ENCODE measurements around the gene C1QB.

C1QB gene

GRCh38 chr1:22680726-22681125 is 27.7 kb downstream of the C1QB start:
- H3K27ac ChIP-seq (ENCODE audit: low read length): no peak overlapping the region
- no peaks in the 10 kb centered on the region for H3K9me3 ChIP-seq (ENCODE audit: control insufficient read depth in 2 of 2, low read length in 2 of 2)
- H3K9ac ChIP-seq (ENCODE audit: low read length in 2 of 2): no peak overlapping the region
- H3K4me3 ChIP-seq (ENCODE audit: low read length in 2 of 2): no peak overlapping the region
- H3K36me3 ChIP-seq (ENCODE audit: control insufficient read depth in 2 of 2, insufficient read depth in 2 of 2, low read length in 2 of 2): no peaks in the 10 kb centered on the region
- peaks cover 2% of the 10 kb centered on the region for H3K4me1 ChIP-seq (ENCODE audit: control insufficient read depth, insufficient read depth, low read length)
- peaks cover 6 to 18% of the 10 kb centered on the region in 2 donors for H3K27me3 ChIP-seq (ENCODE audit: control insufficient read depth in 1 of 2, insufficient read depth in 2 of 2, low read length in 2 of 2)

- Histone ChIP-seq H3K9me3 (ENCODE audit: control insufficient read depth in 2 of 2, low read length in 2 of 2) (no peaks in the 10 kb centered on the region), H3K27ac (ENCODE audit: low read length) (no peak overlapping the region), H3K27me3 (ENCODE audit: control insufficient read depth in 1 of 2, insufficient read depth in 2 of 2, low read length in 2 of 2) (peaks cover 5 to 18% of the 10 kb centered on the region in 2 donors), H3K4me3 (ENCODE audit: low read length in 2 of 2) (no peak overlapping the region), H3K4me1 (ENCODE audit: control insufficient read depth, insufficient read depth, low read length) (peaks cover 2% of the 10 kb centered on the region), H3K36me3 (ENCODE audit: control insufficient read depth in 2 of 2, insufficient read depth in 2 of 2, low read length in 2 of 2) (no peaks in the 10 kb centered on the region), H3K9ac (ENCODE audit: low read length in 2 of 2) (no peak overlapping the region)
These were observed 28.7 kb downstream of the C1QB start for GRCh38 chr1:22681556-22682276.

GRCh38 chr1:22683547-22683946 is 30.5 kb downstream of the C1QB start:
- Histone ChIP-seq H3K36me3 (ENCODE audit: control insufficient read depth in 2 of 2, insufficient read depth in 2 of 2, low read length in 2 of 2) (no peaks in the 10 kb centered on the region), H3K4me3 (ENCODE audit: low read length in 2 of 2) (no peak overlapping the region), H3K4me1 (ENCODE audit: control insufficient read depth, insufficient read depth, low read length) (peaks cover 2% of the 10 kb centered on the region), H3K27me3 (ENCODE audit: control insufficient read depth in 1 of 2, insufficient read depth in 2 of 2, low read length in 2 of 2) (peaks cover 4 to 15% of the 10 kb centered on the region in 2 donors), H3K9ac (ENCODE audit: low read length in 2 of 2) (no peak overlapping the region), H3K9me3 (ENCODE audit: control insufficient read depth in 2 of 2, low read length in 2 of 2) (no peaks in the 10 kb centered on the region), H3K27ac (ENCODE audit: low read length) (no peak overlapping the region)

- Histone ChIP-seq H3K27me3 (ENCODE audit: control insufficient read depth in 1 of 2, insufficient read depth in 2 of 2, low read length in 2 of 2) (peaks cover 4 to 15% of the 10 kb centered on the region in 2 donors), H3K4me3 (ENCODE audit: low read length in 2 of 2) (no peak overlapping the region), H3K27ac (ENCODE audit: low read length) (no peak overlapping the region), H3K4me1 (ENCODE audit: control insufficient read depth, insufficient read depth, low read length) (peaks cover 2% of the 10 kb centered on the region), H3K36me3 (ENCODE audit: control insufficient read depth in 2 of 2, insufficient read depth in 2 of 2, low read length in 2 of 2) (no peaks in the 10 kb centered on the region), H3K9me3 (ENCODE audit: control insufficient read depth in 2 of 2, low read length in 2 of 2) (no peaks in the 10 kb centered on the region), H3K9ac (ENCODE audit: low read length in 2 of 2) (no peak overlapping the region)
These were observed 32.6 kb downstream of the C1QB start for GRCh38 chr1:22685591-22686059.

GRCh38 chr1:22687191-22687590 is 34.2 kb downstream of the C1QB start:
- H3K9ac ChIP-seq (ENCODE audit: low read length in 2 of 2): no peak overlapping the region
- H3K27me3 ChIP-seq (ENCODE audit: control insufficient read depth in 1 of 2, insufficient read depth in 2 of 2, low read length in 2 of 2): peaks cover 4 to 13% of the 10 kb centered on the region in 2 donors
- H3K9me3 ChIP-seq (ENCODE audit: control insufficient read depth in 2 of 2, low read length in 2 of 2): no peaks in the 10 kb centered on the region
- H3K36me3 ChIP-seq (ENCODE audit: control insufficient read depth in 2 of 2, insufficient read depth in 2 of 2, low read length in 2 of 2): no peaks in the 10 kb centered on the region
- peaks cover 2% of the 10 kb centered on the region for H3K4me1 ChIP-seq (ENCODE audit: control insufficient read depth, insufficient read depth, low read length)
- no peak overlapping the region for H3K4me3 ChIP-seq (ENCODE audit: low read length in 2 of 2)
- no peak overlapping the region for H3K27ac ChIP-seq (ENCODE audit: low read length)

- no peaks in the 10 kb centered on the region for H3K36me3 ChIP-seq (ENCODE audit: control insufficient read depth in 2 of 2, insufficient read depth in 2 of 2, low read length in 2 of 2)
- H3K9ac ChIP-seq (ENCODE audit: low read length in 2 of 2): no peak overlapping the region
- H3K4me1 ChIP-seq (ENCODE audit: control insufficient read depth, insufficient read depth, low read length): peaks cover 2% of the 10 kb centered on the region
- H3K27ac ChIP-seq (ENCODE audit: low read length): no peak overlapping the region
- peaks cover 4 to 13% of the 10 kb centered on the region in 2 donors for H3K27me3 ChIP-seq (ENCODE audit: control insufficient read depth in 1 of 2, insufficient read depth in 2 of 2, low read length in 2 of 2)
- H3K4me3 ChIP-seq (ENCODE audit: low read length in 2 of 2): no peak overlapping the region
- H3K9me3 ChIP-seq (ENCODE audit: control insufficient read depth in 2 of 2, low read length in 2 of 2): no peaks in the 10 kb centered on the region
These were observed 35.4 kb downstream of the C1QB start for GRCh38 chr1:22688466-22688865.

GRCh38 chr1:22689505-22689904 is 36.5 kb downstream of the C1QB start:
- H3K36me3 ChIP-seq (ENCODE audit: control insufficient read depth in 2 of 2, insufficient read depth in 2 of 2, low read length in 2 of 2): no peaks in the 10 kb centered on the region
- peaks cover 2% of the 10 kb centered on the region for H3K4me1 ChIP-seq (ENCODE audit: control insufficient read depth, insufficient read depth, low read length)
- H3K9me3 ChIP-seq (ENCODE audit: control insufficient read depth in 2 of 2, low read length in 2 of 2): no peaks in the 10 kb centered on the region
- no peak overlapping the region for H3K4me3 ChIP-seq (ENCODE audit: low read length in 2 of 2)
- peaks cover 4 to 12% of the 10 kb centered on the region in 2 donors for H3K27me3 ChIP-seq (ENCODE audit: control insufficient read depth in 1 of 2, insufficient read depth in 2 of 2, low read length in 2 of 2)
- H3K27ac ChIP-seq (ENCODE audit: low read length): no peak overlapping the region
- H3K9ac ChIP-seq (ENCODE audit: low read length in 2 of 2): no peak overlapping the region

- H3K27me3 ChIP-seq (ENCODE audit: control insufficient read depth in 1 of 2, insufficient read depth in 2 of 2, low read length in 2 of 2): peaks cover 4 to 5% of the 10 kb centered on the region in 2 donors
- no peak overlapping the region for H3K4me3 ChIP-seq (ENCODE audit: low read length in 2 of 2)
- H3K4me1 ChIP-seq (ENCODE audit: control insufficient read depth, insufficient read depth, low read length): no peaks in the 10 kb centered on the region
- H3K27ac ChIP-seq (ENCODE audit: low read length): no peak overlapping the region
- H3K36me3 ChIP-seq (ENCODE audit: control insufficient read depth in 2 of 2, insufficient read depth in 2 of 2, low read length in 2 of 2): no peaks in the 10 kb centered on the region
- H3K9ac ChIP-seq (ENCODE audit: low read length in 2 of 2): no peak overlapping the region
- H3K9me3 ChIP-seq (ENCODE audit: control insufficient read depth in 2 of 2, low read length in 2 of 2): no peaks in the 10 kb centered on the region
These were observed 38.2 kb downstream of the C1QB start for GRCh38 chr1:22691031-22691753.

GRCh38 chr1:22694172-22694571 is 41.1 kb downstream of the C1QB start:
- no peak overlapping the region for H3K9ac ChIP-seq (ENCODE audit: low read length in 2 of 2)

GRCh38 chr1:22696610-22697009 is 43.6 kb downstream of the C1QB start:
- no peaks in the 10 kb centered on the region for H3K4me1 ChIP-seq (ENCODE audit: control insufficient read depth, insufficient read depth, low read length)
- peaks cover 0 to 2% of the 10 kb centered on the region in 2 donors for H3K27me3 ChIP-seq (ENCODE audit: control insufficient read depth in 1 of 2, insufficient read depth in 2 of 2, low read length in 2 of 2)
- H3K27ac ChIP-seq (ENCODE audit: low read length): no peak overlapping the region
- no peak overlapping the region for H3K9ac ChIP-seq (ENCODE audit: low read length in 2 of 2)
- no peaks in the 10 kb centered on the region for H3K36me3 ChIP-seq (ENCODE audit: control insufficient read depth in 2 of 2, insufficient read depth in 2 of 2, low read length in 2 of 2)
- H3K9me3 ChIP-seq (ENCODE audit: control insufficient read depth in 2 of 2, low read length in 2 of 2): no peaks in the 10 kb centered on the region
- no peak overlapping the region for H3K4me3 ChIP-seq (ENCODE audit: low read length in 2 of 2)

More at GRCh38 chr1:22694172-22694571, 41.1 kb downstream of the C1QB start:
- H3K4me3 ChIP-seq (ENCODE audit: low read length in 2 of 2): no peak overlapping the region
- H3K27ac ChIP-seq (ENCODE audit: low read length): no peak overlapping the region
- no peaks in the 10 kb centered on the region for H3K36me3 ChIP-seq (ENCODE audit: control insufficient read depth in 2 of 2, insufficient read depth in 2 of 2, low read length in 2 of 2)
- peaks cover 0 to 2% of the 10 kb centered on the region in 2 donors for H3K27me3 ChIP-seq (ENCODE audit: control insufficient read depth in 1 of 2, insufficient read depth in 2 of 2, low read length in 2 of 2)
- no peaks in the 10 kb centered on the region for H3K9me3 ChIP-seq (ENCODE audit: control insufficient read depth in 2 of 2, low read length in 2 of 2)
- no peaks in the 10 kb centered on the region for H3K4me1 ChIP-seq (ENCODE audit: control insufficient read depth, insufficient read depth, low read length)

GRCh38 chr1:22697980-22698379 is 44.9 kb downstream of the C1QB start:
- H3K4me3 ChIP-seq (ENCODE audit: low read length in 2 of 2): no peak overlapping the region
- H3K27ac ChIP-seq (ENCODE audit: low read length): no peak overlapping the region
- H3K4me1 ChIP-seq (ENCODE audit: control insufficient read depth, insufficient read depth, low read length): no peaks in the 10 kb centered on the region

More at GRCh38 chr1:22697980-22698379, 44.9 kb downstream of the C1QB start:
- peaks cover 0 to 2% of the 10 kb centered on the region in 2 donors for H3K27me3 ChIP-seq (ENCODE audit: control insufficient read depth in 1 of 2, insufficient read depth in 2 of 2, low read length in 2 of 2)
- H3K9ac ChIP-seq (ENCODE audit: low read length in 2 of 2): no peak overlapping the region
- H3K9me3 ChIP-seq (ENCODE audit: control insufficient read depth in 2 of 2, low read length in 2 of 2): no peaks in the 10 kb centered on the region
- H3K36me3 ChIP-seq (ENCODE audit: control insufficient read depth in 2 of 2, insufficient read depth in 2 of 2, low read length in 2 of 2): no peaks in the 10 kb centered on the region
